ENCODE measurements around the gene KCNC2. TPM values are rescaled to one million over a fixed set of nuclear protein-coding genes. Genes with fewer than 3 reads are reported as not detected.
"Not testable (repeated sequence)": the region's sequence is repeated elsewhere in the genome, so short reads cannot be mapped to it uniquely, and the experiment has no call there.

Gene KCNC2
- total and polyA plus RNA-seq, 2 donors (not counting 3 experiments of a cell fraction or from before 2014, with no cell fraction given), result not detected

- CTCF ChIA-PET, result interaction anchor here (0.6 to 1.3 kb wide), 2 partner anchors 12 to 192 kb away, joined by 3 read pairs; no protein-coding TSS in a partner anchor
- no peak overlapping the region for H2AFZ ChIP-seq (ENCODE audit: low read depth, low read length)
- FAIRE-seq (no peak), DNase-seq (ENCODE audit: low read depth, low spot score) (no peak)
- H3K27ac ChIP-seq (ENCODE audit: insufficient read depth, low read depth, low read length), result no peak overlapping the region
- H3K4me1 ChIP-seq (ENCODE audit: control insufficient read depth, extremely low read depth, insufficient read depth, low read length), result no peaks in the 10 kb centered on the region
- H4K20me1 ChIP-seq (replicated peaks; ENCODE audit: control insufficient read depth, extremely low read depth, insufficient read depth, low read length), result no peaks in the 10 kb centered on the region
- no TSS peak for BruUV-seq (replicated peaks)
- dilution Hi-C loops (cut with MboI; ENCODE audit: extremely low pct_ligation_motif_present, low sequenced_read_pairs) (no loop called here), intact Hi-C loops (cut with micrococcal nuclease) (no loop called here)
- POLR2A ChIA-PET, result no interaction called here
- H3K9ac ChIP-seq (replicated peaks; ENCODE audit: extremely low read depth, insufficient read depth, low read length), result no peak overlapping the region
- H3K4me2 ChIP-seq (ENCODE audit: insufficient read depth, low read length), result no peak overlapping the region
- no peaks in the 10 kb centered on the region for H3K79me2 ChIP-seq (ENCODE audit: control insufficient read depth, insufficient read depth, low read length)
- H3K27me3 ChIP-seq (ENCODE audit: control insufficient read depth in 2 of 2, insufficient read depth in 2 of 2, low read length in 2 of 2), result no peaks in the 10 kb centered on the region
- H3K4me3 ChIP-seq (replicated peaks in 1 of 3; ENCODE audit: insufficient read depth in 1 of 3, low read depth in 1 of 3, low read length in 3 of 3), result no peak overlapping the region
- no peaks in the 10 kb centered on the region for H3K9me1 ChIP-seq (replicated peaks; ENCODE audit: control insufficient read depth, extremely low read depth, insufficient read depth, low read length)
- no peak for TF ChIP-seq POLR2AphosphoS5 (IDR thresholded peaks at IDR 0.05; ENCODE audit: insufficient read depth, low read depth, low read length)
- no peak for TF ChIP-seq EZH2 (IDR thresholded peaks at IDR 0.05; ENCODE audit: borderline replicate concordance, low read depth, low read length, severe bottlenecking)
- TF ChIP-seq JUN (IDR thresholded peaks at IDR 0.05; ENCODE audit: borderline replicate concordance, insufficient read depth, insufficient read length, low read depth), result no peak
- no peak for TF ChIP-seq MYC (IDR thresholded peaks at IDR 0.05; ENCODE audit: low read depth, low read length)
- TF ChIP-seq CTCF (IDR thresholded peaks at IDR 0.05; ENCODE audit: extremely low read depth in 1 of 2, insufficient read depth in 1 of 2, low read depth in 1 of 2, low read length in 2 of 2), result no peak
- no peak for TF ChIP-seq MAX (IDR thresholded peaks at IDR 0.05; ENCODE audit: insufficient read depth, insufficient read length)
- TF ChIP-seq GATA2 (IDR thresholded peaks at IDR 0.05; ENCODE audit: insufficient read depth, insufficient read length, low read depth, low read length), result no peak
- no peak for TF ChIP-seq POLR2A (IDR thresholded peaks at IDR 0.05; ENCODE audit: low read depth, low read length)
- no peak for TF ChIP-seq FOS (IDR thresholded peaks at IDR 0.05; ENCODE audit: borderline replicate concordance, insufficient read depth, low read length)
- H3K9me3 ChIP-seq (replicated peaks; ENCODE audit: control insufficient read depth, insufficient read depth, low read length), result no peaks in the 10 kb centered on the region
- H3K36me3 ChIP-seq (ENCODE audit: control insufficient read depth in 2 of 2, extremely low read depth in 1 of 2, insufficient read depth in 2 of 2, low read length in 2 of 2), result no peaks in the 10 kb centered on the region
Measured at GRCh38 chr12:75190846-75191245, 18.8 kb downstream of the KCNC2 start.

- BruUV-seq (replicated peaks); POLR2A ChIA-PET; H3K4me3 ChIP-seq (replicated peaks in 1 of 3; ENCODE audit: insufficient read depth in 1 of 3, low read depth in 1 of 3, low read length in 3 of 3); H3K4me1 ChIP-seq (ENCODE audit: control insufficient read depth, extremely low read depth, insufficient read depth, low read length); H3K9ac ChIP-seq (replicated peaks; ENCODE audit: extremely low read depth, insufficient read depth, low read length); H3K79me2 ChIP-seq (ENCODE audit: control insufficient read depth, insufficient read depth, low read length); H3K27ac ChIP-seq (ENCODE audit: insufficient read depth, low read depth, low read length); intact Hi-C loops (cut with micrococcal nuclease); FAIRE-seq; H3K4me2 ChIP-seq (ENCODE audit: insufficient read depth, low read length); H3K9me1 ChIP-seq (replicated peaks; ENCODE audit: control insufficient read depth, extremely low read depth, insufficient read depth, low read length); DNase-seq (ENCODE audit: low read depth, low spot score); CTCF ChIA-PET; H4K20me1 ChIP-seq (replicated peaks; ENCODE audit: control insufficient read depth, extremely low read depth, insufficient read depth, low read length); H3K27me3 ChIP-seq (ENCODE audit: control insufficient read depth in 2 of 2, insufficient read depth in 2 of 2, low read length in 2 of 2); dilution Hi-C loops (cut with MboI; ENCODE audit: extremely low pct_ligation_motif_present, low sequenced_read_pairs); H2AFZ ChIP-seq (ENCODE audit: low read depth, low read length); H3K9me3 ChIP-seq (replicated peaks; ENCODE audit: control insufficient read depth, insufficient read depth, low read length); H3K36me3 ChIP-seq (ENCODE audit: control insufficient read depth in 2 of 2, extremely low read depth in 1 of 2, insufficient read depth in 2 of 2, low read length in 2 of 2): not testable (repeated sequence)
Measured at GRCh38 chr12:75185881-75186280, 23.8 kb downstream of the KCNC2 start.

All from endothelial cell of umbilical vein (primary cell).